ENCODE measurements around the gene SLC39A3. TPM values are rescaled to one million over a fixed set of nuclear protein-coding genes. Genes with fewer than 3 reads are reported as not detected.

The SLC39A3 gene
- total and polyA plus RNA-seq, 2 of the 8 experiments (the other 6 are each of a cell fraction or from before 2014, with no cell fraction given): 33.0 to 52.9 TPM

DNA sequence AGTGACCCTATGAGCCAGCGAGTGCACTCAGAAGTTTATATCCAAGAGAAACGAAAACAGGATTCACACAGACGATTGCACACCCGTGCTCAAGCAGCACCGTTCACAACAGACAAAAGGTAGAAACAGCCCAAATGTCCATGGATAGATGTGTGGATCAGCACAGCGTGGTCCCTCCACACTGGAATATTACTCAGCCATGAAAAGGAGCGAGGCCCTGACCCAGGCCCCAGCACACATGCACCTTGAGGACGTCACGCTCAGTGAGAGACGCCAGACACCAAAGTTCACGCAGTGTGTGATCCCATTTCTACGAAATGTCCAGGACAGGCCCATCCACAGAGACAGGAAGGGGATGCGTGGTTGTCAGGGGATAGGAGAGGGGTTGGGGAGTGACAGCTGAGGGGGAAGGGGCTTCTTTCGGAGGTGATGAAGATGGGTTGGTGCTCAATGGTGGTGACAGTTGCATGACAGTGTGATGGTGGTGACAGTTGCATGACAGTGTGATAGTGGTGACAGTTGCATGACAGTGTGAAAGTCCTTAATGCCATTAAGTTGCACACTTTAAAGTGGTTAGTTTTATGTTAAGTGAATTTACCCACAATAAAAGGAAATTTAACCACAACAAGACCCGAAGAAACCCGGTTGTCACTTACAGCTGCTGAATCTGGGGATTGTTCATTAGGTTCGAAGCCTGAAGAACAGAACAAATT, 18.9 kb upstream of the SLC39A3 start:
- Histone ChIP-seq H2BK20ac (ENCODE audit: low read length) (no peak overlapping the region), H3K56ac (replicated peaks; ENCODE audit: insufficient read length, low read depth, low read length) (no peak overlapping the region), H3K9me3 (ENCODE audit: insufficient read depth in 2 of 2, low read depth in 1 of 2, low read length in 1 of 2) (no peaks in the 10 kb centered on the region), H2BK120ac (replicated peaks; ENCODE audit: low read depth, low read length) (no peak overlapping the region), H3K18ac (ENCODE audit: extremely low read depth, low read length) (no peak overlapping the region), H3K14ac (ENCODE audit: insufficient read length) (no peak overlapping the region), H2AFZ (ENCODE audit: low read length) (no peak overlapping the region), H2BK15ac (ENCODE audit: low read length) (no peak overlapping the region), H2AK5ac (ENCODE audit: low read depth, low read length) (no peak overlapping the region), H3K9ac (replicated peaks in 1 of 4; ENCODE audit: extremely low read depth in 1 of 4, low read depth in 3 of 4, low read length in 3 of 4) (no peak overlapping the region), H2BK12ac (ENCODE audit: low read depth, low read length) (no peak overlapping the region), H3K4me1 (replicated peaks in 1 of 4; ENCODE audit: control insufficient read depth in 3 of 4, insufficient read depth in 4 of 4, low read length in 3 of 4) (no peaks in the 10 kb centered on the region), H4K91ac (replicated peaks; ENCODE audit: insufficient read length, low read length) (no peak overlapping the region), H4K8ac (ENCODE audit: extremely low read depth, insufficient read depth, low read length) (no peak overlapping the region), H2BK5ac (ENCODE audit: low read depth, low read length) (no peak overlapping the region), H3K79me1 (ENCODE audit: low read depth, low read length) (no peaks in the 10 kb centered on the region), H4K20me1 (replicated peaks in 1 of 2; ENCODE audit: control insufficient read depth in 1 of 2, insufficient read depth in 2 of 2, low read length in 2 of 2) (peaks cover 4 to 11% of the 10 kb centered on the region in 2 experiments), H3K79me2 (ENCODE audit: control insufficient read depth in 1 of 2, insufficient read depth in 2 of 2, low read length in 2 of 2) (no peaks in the 10 kb centered on the region), H3K27me3 (replicated peaks in 1 of 4; ENCODE audit: control insufficient read depth in 3 of 4, extremely low read depth in 1 of 4, insufficient read depth in 3 of 4, low read length in 3 of 4) (no peaks in the 10 kb centered on the region), H3K4ac (replicated peaks; ENCODE audit: insufficient read length, low read depth, low read length) (no peak overlapping the region), H4K5ac (ENCODE audit: insufficient read length, low read depth, low read length) (no peak overlapping the region), H3K36me3 (ENCODE audit: control insufficient read depth in 2 of 4, insufficient read depth in 4 of 4, low read length in 3 of 4) (peaks cover 22 to 76% (median 44%) of the 10 kb centered on the region in 4 experiments; a peak in 7 of 8 replicates), H3K4me3 (ENCODE audit: extremely low read depth in 1 of 4, insufficient read depth in 2 of 4, low read depth in 3 of 4, low read length in 4 of 4) (no peak overlapping the region), H3K27ac (ENCODE audit: low read depth, low read length) (no peak overlapping the region), H3K4me2 (ENCODE audit: insufficient read depth in 1 of 2, low read depth in 2 of 2, low read length in 2 of 2) (no peak overlapping the region), H3K23me2 (ENCODE audit: low read depth, low read length) (no peaks in the 10 kb centered on the region), H3K23ac (ENCODE audit: insufficient read length) (no peak overlapping the region)
- POLR2A ChIA-PET (ENCODE audit: partially characterized antibody): interaction anchor here (1.0 kb wide), 1 partner anchor 36 kb away, joined by 3 read pairs; no protein-coding TSS in a partner anchor
- 96% methylated on average over 16 of the region's 17 CpGs; no CpG with 5 or more reads in 1 of the 2 experiments for WGBS, 2 experiments (ENCODE audit: extremely low coverage in 1 of 2, insufficient coverage in 1 of 2, insufficient read length in 1 of 2, insufficient replicate concordance in 2 of 2, low coverage in 1 of 2, low lambda C conversion rate in 2 of 2, missing lambda C conversion rate in 1 of 2)
- CTCF ChIA-PET (ENCODE audit: partially characterized antibody): interaction anchor here (1.6 to 3.0 kb wide), 2 partner anchors 9 to 110 kb away, joined by 8 to 11 read pairs; no protein-coding TSS in a partner anchor
- FAIRE-seq (no peak), DNase-seq (ENCODE audit: low read depth in 1 of 2, low spot score in 2 of 2) (no peak)
- TF ChIP-seq POLR2A (IDR thresholded peaks at IDR 0.05; ENCODE audit: control extremely low read depth in 1 of 2, low read depth in 2 of 2, low read length in 2 of 2) (no peak), EGR1 (IDR thresholded peaks at IDR 0.05; ENCODE audit: borderline replicate concordance, low read depth, low read length) (no peak), GABPA (IDR thresholded peaks at IDR 0.05; ENCODE audit: borderline replicate concordance, insufficient read depth, low read length) (no peak), SIN3A (conservative IDR thresholded peaks at IDR 0.05 in 1 of 2, IDR thresholded peaks at IDR 0.05 in 1 of 2; ENCODE audit: low read depth in 1 of 2, low read length in 2 of 2) (no peak), PHF8 (conservative IDR thresholded peaks at IDR 0.05; ENCODE audit: low read depth, low read length) (no peak), RXRA (IDR thresholded peaks at IDR 0.05; ENCODE audit: insufficient read depth, low read depth, low read length) (no peak)

All from H1 (cell line).